Suppressor macrophage (primary cell): ENCODE results near the gene OIP5.
"Not testable (repeated sequence)": the region's sequence is repeated elsewhere in the genome, so short reads cannot be mapped to it uniquely, and the experiment has no call there.

Source experiments
- DNase-seq, 4 experiments: peaks; one replicate each; pipeline ENCODE4 v3.0.0-alpha.2; 2020 to 2022
- total RNA-seq, 17 experiments: gene quantifications; one replicate each; lab custom pipeline; 2026; ENCODE audit warnings: mixed read lengths in 6 of 17, inconsistent platforms in 3 of 17; lab: John Stamatoyannopoulos, UW

Gene OIP5
- total RNA-seq: 0.49 to 8.5 (median 3.5) reads per million in 17 experiments

- peak; percentile 99 to 100 (median 100) for DNase-seq
These were observed at the start of gene OIP5, which contains the start of gene NUSAP1 for GRCh38 chr15:41332194-41333025. Gene OIP5, minus strand, starts transcription at chr15:41332591. Its CDS starts 30 bp downstream, at chr15:41332561. Gene NUSAP1, plus strand, starts transcription at chr15:41332881. Its CDS starts 77 bp downstream, at chr15:41332958.

GRCh38 chr15:41377978-41378377, 45.6 kb upstream of the OIP5 start:
- no peak for DNase-seq

- DNase-seq: no peak
These were observed 35.0 kb upstream of the OIP5 start for GRCh38 chr15:41367418-41367817.

DNA sequence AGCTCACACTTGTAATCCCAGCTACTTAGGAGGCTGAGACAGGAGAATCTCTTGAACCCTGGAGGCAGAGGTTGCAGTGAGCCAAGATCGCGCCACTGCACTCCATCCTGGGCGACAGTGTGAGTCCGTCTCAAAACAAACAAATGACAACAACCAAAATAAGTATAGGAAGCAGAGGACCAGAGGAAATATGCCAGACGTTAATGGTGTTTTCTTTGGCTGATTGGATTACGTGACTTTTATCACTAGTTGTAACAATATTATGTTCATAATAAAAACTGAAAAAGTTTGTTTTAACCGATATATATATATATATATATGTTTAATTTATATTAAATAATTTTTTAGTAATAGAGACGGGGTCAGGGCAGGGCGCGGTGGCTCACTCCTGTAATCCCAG, 22.0 kb upstream of the OIP5 start:
- no peak for DNase-seq

DNA sequence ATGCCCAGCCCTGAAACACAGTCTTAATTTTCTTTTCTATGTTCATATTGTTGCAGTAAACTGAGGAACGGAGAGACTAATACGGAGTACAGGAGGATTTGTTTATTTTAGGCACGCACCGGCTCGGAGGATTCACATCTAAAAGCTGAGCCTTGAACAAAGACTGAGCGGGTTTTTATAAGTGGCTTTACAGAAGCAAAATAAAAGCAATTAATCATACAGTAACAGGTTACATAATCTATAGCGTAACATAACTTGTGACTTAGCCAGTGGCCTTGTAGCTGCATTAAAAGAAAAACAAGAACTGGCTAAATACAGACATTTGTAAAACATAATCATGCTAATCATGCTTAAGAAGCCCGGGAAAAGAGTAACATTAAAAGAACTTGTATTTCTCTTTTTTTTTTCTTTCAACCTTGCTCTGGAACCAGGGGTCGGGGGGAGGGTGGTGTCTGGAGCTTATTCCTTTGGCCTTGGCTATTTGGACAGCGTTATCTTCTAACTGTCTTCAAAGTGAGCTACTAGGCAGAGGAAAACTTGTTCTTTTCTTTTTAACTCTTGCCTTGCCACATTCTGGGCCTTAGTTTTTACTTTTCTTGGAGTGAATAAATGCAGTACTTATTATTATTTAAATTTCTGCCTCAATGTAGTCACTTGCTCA, 17.8 kb upstream of the OIP5 start:
- no peak for DNase-seq

DNA sequence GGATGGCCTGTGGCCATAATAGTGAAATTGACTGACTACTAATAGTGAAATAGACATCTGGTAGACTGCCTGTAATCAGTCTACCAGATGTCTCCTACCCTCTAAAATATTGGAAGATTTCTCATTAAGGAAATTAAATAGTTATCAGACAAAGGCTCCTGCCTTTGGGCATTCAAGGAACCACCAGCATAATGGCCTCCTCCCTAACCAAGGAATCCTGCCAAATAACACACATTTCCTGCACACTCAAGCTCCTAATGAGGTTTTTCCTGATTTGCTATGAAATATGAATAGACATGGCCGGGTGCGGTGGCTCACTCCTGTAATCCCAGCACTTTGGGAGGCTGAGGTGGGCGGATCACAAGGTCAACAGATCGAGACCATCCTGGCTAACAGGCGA, 14.8 kb upstream of the OIP5 start:
- DNase-seq: no peak

- DNase-seq: no peak
These were observed 9.1 kb upstream of the OIP5 start for GRCh38 chr15:41341519-41341918.

DNA sequence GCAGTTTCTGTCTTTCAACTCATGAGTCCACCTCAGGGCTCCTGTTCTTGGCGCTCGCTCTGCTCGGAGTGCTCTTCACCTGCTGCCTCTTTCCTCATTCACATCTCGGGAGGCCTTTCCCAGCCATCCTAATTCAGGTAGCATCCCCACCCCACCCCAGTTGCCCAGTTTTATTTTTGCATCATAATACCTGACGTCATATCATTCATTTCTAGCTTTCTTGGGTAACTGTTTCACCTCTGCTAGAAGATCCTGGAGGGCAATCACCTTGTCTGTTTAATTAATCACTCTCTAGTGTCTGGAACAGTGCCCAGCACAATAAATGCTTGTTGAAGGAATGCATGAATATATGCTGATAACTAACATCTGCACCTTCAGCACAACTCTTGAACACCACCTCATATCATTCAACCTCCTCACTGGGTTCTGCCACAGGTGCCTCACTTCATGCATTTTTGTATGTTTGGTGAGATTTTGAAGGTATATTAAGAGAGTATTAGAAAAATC, 7.9 kb upstream of the OIP5 start:
- DNase-seq: no peak

GRCh38 chr15:41337631-41338522, 5.5 kb upstream of the OIP5 start:
- no peak for DNase-seq

- DNase-seq: no peak
These were observed 4.7 kb upstream of the OIP5 start for GRCh38 chr15:41337047-41337446.

DNA sequence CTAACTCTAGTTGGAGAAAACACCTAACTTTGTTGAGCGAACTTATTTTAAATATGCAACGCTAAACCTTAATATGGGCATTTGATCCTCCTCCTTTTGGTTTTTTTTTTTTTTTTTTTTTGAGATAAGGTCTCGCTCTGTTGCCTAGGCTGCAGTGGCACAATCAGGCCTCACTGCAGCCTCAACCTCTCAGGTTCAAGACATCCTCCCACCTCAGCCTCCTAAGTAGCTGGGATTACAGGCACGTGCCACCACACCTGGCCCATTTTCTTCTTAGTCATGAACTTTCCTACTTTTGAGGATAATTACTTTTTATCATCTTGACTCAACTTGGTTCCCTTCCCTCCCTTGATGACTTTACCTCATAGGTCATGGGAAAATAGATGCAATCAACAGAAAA, 4.2 kb upstream of the OIP5 start:
- no peak for DNase-seq

GRCh38 chr15:41334293-41335120, 2.1 kb upstream of the OIP5 start:
- no peak for DNase-seq

DNA sequence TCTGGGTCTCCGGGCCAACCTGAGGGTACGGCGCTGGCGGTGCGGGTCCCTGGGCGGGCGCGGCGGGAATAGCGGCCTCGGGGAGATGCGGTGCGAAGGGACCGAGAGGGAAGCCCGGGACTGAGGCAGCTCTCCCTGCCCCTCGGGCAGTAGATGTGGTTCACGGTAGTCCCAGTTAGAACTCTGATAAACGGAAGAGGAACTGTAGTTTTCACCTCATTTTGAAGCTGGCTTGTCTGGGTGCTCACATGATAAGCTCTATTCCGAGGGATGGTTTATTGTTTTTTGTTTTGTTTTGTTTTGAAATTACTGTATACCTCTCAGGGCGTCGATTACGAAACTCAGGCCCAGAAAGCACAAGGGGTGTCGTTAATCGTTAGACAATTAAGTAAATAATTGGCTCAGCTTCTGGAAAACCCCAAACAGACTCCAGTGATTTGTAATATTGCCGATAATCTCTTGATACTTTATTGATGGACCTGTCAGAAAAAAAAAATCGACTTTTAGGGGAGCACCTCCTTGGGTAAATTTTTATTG, 703 bp upstream of the OIP5 start:
- DNase-seq: peak in 2 of 4 experiments; percentile 57 to 67

DNA sequence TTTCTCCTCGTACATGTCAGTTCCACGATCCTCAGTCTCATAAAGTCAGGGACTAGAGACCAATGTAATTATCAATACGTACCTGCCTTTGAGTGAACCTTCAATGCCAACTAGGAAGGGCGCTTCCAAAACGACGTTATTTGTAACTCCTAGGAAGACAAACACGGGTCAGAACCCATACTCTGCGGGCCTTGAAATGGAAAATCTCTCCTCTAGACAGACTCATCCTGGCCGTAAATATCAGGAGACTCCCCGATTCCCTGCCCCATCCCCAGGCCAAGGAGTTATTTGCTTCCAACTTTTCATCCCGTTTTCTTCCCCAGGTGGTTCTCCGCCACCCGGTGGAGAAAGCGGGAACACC, 578 bp downstream of the OIP5 start:
- DNase-seq: peak in 1 of 4 experiments; percentile 72

- no peak for DNase-seq
These were observed 1.1 kb downstream of the OIP5 start for GRCh38 chr15:41331281-41331680.

GRCh38 chr15:41323611-41324010, 8.8 kb downstream of the OIP5 start:
- DNase-seq: no peak

GRCh38 chr15:41320805-41321330, 11.5 kb downstream of the OIP5 start:
- not testable (repeated sequence) for DNase-seq

DNA sequence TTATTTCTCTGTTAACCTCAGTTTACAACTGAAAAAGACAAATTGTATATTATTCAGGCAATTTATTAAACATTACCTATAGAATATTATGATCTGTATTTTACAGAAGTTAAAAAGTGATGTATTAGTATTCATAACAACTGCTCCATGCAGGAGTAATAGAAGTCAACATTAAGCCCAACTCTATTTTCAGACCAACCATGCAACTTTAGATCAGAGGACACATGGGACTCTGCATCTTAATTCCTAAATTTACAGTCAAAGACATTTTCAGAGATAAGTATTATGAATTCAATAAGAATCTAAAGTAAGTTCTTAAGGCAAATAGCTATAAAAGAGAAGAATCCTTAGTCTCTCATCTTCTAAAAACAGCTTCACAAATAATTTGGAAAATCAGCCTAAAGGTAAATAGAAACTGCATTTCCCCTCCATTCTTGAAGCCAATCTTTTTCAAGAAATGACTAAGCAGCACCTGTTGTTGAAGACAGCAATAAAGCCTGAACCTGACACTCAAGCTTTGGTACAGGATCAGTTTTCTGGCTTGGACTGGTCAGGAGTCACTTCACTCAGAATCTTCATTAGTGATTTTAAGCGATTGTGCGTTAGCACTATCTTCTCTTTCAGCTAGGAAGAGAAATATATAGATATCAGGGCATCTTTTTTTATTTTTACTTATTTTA, 23.0 kb downstream of the OIP5 start:
- DNase-seq: no peak

GRCh38 chr15:41307679-41308078, 24.7 kb downstream of the OIP5 start:
- DNase-seq: no peak

DNA sequence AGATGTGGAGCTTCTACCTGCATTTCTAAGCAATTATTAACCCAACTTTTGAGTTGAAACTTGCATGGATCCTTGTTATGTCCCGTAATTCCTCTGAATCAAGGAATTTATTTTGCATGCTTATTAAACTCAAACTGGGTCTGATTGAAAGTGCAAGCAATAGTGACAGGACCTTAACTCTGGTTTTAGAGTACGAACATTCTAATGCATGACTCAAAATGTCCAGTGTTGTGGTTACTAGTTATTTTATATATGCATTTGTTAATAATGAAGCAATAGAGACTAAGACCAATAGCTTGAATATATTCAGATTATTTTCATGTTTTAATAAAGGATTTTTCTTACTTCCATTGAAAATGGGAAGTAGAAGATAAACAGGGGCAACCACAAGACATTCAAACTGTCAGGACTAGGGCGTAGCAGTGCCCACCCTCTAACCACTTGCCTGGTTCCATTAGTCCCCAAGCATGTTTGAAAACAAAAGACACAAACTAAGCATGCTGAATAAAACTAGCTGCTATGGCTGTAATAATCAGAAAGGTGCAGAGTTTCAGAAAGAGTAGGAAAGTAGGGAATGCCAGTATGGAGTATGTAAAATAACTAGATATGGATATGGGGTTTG, 28.1 kb downstream of the OIP5 start:
- DNase-seq: no peak
